ENCODE data around the gene TP53RK.

DNA sequence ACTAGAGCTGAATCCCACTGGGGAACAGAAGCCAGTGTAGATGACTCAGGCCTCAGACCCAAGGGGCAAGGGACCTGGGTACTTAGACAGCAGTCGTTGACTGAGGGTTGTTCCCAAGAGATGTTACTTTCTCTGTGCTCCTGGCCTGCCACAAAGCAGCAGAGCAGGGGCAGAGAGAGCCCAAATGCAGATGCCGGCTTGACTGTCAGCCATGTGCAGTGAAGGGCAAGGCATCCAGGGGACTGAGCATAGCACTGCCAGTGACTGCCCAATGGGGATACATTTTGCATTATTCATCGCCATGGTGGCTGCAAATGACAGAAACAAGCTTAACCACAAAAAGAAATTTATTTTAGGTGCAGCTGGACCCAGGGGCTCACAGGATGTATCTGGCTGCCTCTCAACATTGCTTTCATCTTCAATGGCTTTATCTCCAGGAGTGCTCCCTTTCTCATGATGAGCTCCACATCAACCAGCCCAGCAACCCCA lies 7.6 kb upstream of the TP53RK start:
- no peak for TF ChIP-seq POLR2A (IDR thresholded peaks at IDR 0.05)
- TF ChIP-seq, protein P1, sequence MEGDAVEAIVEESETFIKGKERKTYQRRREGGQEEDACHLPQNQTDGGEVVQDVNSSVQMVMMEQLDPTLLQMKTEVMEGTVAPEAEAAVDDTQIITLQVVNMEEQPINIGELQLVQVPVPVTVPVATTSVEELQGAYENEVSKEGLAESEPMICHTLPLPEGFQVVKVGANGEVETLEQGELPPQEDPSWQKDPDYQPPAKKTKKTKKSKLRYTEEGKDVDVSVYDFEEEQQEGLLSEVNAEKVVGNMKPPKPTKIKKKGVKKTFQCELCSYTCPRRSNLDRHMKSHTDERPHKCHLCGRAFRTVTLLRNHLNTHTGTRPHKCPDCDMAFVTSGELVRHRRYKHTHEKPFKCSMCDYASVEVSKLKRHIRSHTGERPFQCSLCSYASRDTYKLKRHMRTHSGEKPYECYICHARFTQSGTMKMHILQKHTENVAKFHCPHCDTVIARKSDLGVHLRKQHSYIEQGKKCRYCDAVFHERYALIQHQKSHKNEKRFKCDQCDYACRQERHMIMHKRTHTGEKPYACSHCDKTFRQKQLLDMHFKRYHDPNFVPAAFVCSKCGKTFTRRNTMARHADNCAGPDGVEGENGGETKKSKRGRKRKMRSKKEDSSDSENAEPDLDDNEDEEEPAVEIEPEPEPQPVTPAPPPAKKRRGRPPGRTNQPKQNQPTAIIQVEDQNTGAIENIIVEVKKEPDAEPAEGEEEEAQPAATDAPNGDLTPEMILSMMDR (IDR thresholded peaks at IDR 0.05 in 8 of 11, conservative IDR thresholded peaks at IDR 0.05 in 3 of 11) = no peak

All from spleen (tissue), 7 donors.